Cardiac septum (tissue), 1 donor: ENCODE results near the gene SPAST. TPM values are rescaled to one million over a fixed set of nuclear protein-coding genes. Genes with fewer than 3 reads are reported as not detected.
A peak's percentile ranks its signal among the peaks of the same experiment; 100 is the strongest.
"Not testable (repeated sequence)": the region's sequence is repeated elsewhere in the genome, so short reads cannot be mapped to it uniquely, and the experiment has no call there.

Experiments
- DNase-seq: peaks from one replicate; pipeline ENCODE4 v3.0.0-alpha.2; 2020; ENCODE audit warnings: low spot score
- intact Hi-C: fragments of 100-400 bp; cut with DNase I; formaldehyde crosslinking; loops from one replicate; pipeline ENCODE4 v1.14.0; 2022
- long read RNA-seq: library from polyadenylated mRNA; unstranded; transcript quantifications from one replicate; pipeline ENCODE4 v2.0.0, GENCODE V29; 2021
- total RNA-seq: library from RNA; stranded (reverse); fragmentation: NEBNext Ultra II Directional; extraction: Animal tissue kit (Norgen Biotek cat#: 25700); gene quantifications from one replicate; pipeline ENCODE4 v1.2.1, GENCODE V29; 2021
- donor health status: DM: no; HTN: no; CAD: no.

SPAST gene, protein sequence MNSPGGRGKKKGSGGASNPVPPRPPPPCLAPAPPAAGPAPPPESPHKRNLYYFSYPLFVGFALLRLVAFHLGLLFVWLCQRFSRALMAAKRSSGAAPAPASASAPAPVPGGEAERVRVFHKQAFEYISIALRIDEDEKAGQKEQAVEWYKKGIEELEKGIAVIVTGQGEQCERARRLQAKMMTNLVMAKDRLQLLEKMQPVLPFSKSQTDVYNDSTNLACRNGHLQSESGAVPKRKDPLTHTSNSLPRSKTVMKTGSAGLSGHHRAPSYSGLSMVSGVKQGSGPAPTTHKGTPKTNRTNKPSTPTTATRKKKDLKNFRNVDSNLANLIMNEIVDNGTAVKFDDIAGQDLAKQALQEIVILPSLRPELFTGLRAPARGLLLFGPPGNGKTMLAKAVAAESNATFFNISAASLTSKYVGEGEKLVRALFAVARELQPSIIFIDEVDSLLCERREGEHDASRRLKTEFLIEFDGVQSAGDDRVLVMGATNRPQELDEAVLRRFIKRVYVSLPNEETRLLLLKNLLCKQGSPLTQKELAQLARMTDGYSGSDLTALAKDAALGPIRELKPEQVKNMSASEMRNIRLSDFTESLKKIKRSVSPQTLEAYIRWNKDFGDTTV
- 8.1 TPM for total RNA-seq
- long read RNA-seq, full-length matches to known transcripts, result 9 of 14 reads
- long read RNA-seq, partial matches to known transcripts, result 0 of 14 reads
- long read RNA-seq, other reads (novel, unspliced or antisense), result 5 of 14 reads

- DNase-seq, result peak; percentile 98
- intact Hi-C loops, result loop anchor here (1.0 to 2.0 kb wide), 3 partner anchors 25 to 102 kb away; partner anchors contain the start of genes DPY30 and SLC30A6
Measured at GRCh38 chr2:32063310-32064020, at the start of gene SPAST. Gene SPAST (plus strand): TSS chr2:32063556. CDS start chr2:32063832, 276 bp downstream.

DNA sequence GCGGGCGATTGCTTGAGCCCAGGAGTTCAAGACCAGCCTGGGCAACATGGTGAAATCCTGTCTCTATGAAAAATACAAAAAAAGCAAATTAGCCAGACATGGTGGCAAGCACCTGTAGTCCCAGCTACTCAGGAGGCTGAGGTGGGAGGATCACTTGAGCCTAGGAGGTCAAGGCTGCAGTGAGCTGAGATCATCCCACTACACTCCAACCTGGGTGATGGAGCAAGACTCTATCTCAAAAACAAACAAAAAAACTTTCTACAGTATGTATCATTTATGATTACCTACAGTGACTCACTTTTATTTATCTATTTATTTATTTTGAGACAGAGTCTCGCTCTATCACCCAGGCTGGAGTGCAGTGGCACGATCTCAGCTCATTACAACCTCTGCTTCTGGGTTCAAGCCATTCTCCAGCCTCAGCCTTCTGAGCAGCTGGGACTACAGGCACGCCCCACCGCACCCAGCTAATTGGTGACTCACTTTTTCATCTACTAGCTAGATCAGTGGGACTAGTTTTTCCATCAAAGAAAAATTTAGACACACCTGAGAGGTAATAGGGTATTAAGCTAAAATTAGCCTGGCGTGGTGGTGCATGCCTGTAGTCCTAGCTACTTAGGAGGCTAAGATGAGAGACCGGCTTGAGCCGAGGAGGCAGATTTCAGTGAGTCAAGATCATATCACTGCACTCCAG lies 44.4 kb upstream of the SPAST start:
- intact Hi-C loops, DNase-seq: not testable (repeated sequence)

- DNase-seq, intact Hi-C loops: not testable (repeated sequence)
Measured at GRCh38 chr2:32034198-32034887, 29.0 kb upstream of the SPAST start.

- intact Hi-C loops, result loop anchor here (2.0 kb wide), 1 partner anchor 23 kb away; the partner anchor contains the start of gene SPAST
- DNase-seq, result peak; percentile 97
Measured at GRCh38 chr2:32039447-32040219, 23.7 kb upstream of the SPAST start, which contains the start of gene DPY30. Gene DPY30 (minus strand): TSS chr2:32039805. CDS start chr2:32039456, 349 bp downstream.

GRCh38 chr2:32043561-32043960 lies 19.8 kb upstream of the SPAST start:
- intact Hi-C loops, result no loop called here
- no peak for DNase-seq

DNA sequence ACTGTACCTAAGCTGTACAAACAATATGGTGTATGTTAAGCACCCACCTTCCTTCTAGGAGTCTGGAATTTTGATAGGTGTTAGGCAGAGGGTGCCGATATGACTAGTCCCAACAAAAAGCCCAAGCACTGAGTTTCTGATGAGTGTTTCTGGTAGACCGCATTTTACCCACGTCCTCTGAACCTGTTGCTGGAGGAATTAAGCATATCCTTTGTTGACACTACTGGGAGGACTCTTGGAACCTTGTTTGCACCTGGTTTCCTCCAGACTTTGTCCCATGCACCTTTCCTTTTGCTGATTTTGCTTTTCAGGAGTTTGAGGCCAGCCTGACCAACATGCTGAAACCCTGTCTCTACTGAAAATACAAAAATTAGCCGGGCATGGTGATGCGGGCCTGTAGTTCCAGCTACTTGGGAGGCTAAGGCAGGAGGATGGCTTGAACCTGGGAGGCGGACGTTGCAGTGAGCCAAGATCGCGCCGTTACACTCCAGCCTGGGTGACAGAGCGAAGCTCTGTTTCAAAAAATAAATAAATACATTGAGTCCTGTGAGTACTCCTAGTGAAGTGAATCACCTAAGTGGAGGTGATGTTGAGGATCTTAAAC lies 11.4 kb upstream of the SPAST start:
- intact Hi-C loops, result no loop called here
- DNase-seq, result no peak

GRCh38 chr2:32054583-32054982 lies 8.8 kb upstream of the SPAST start:
- DNase-seq, intact Hi-C loops: not testable (repeated sequence)

- intact Hi-C loops, result no loop called here
- no peak for DNase-seq
Measured at GRCh38 chr2:32058130-32058529, 5.2 kb upstream of the SPAST start.

- DNase-seq, result no peak
- intact Hi-C loops, result no loop called here
Measured at GRCh38 chr2:32060266-32060665, 3.1 kb upstream of the SPAST start.

GRCh38 chr2:32061430-32061829 lies 1.9 kb upstream of the SPAST start:
- intact Hi-C loops, result no loop called here
- DNase-seq, result no peak

- intact Hi-C loops, result loop anchor here (2.0 kb wide), 1 partner anchor 23 kb away; the partner anchor contains the start of gene DPY30
- no peak for DNase-seq
Measured at GRCh38 chr2:32061973-32062861, 1.1 kb upstream of the SPAST start.

DNA sequence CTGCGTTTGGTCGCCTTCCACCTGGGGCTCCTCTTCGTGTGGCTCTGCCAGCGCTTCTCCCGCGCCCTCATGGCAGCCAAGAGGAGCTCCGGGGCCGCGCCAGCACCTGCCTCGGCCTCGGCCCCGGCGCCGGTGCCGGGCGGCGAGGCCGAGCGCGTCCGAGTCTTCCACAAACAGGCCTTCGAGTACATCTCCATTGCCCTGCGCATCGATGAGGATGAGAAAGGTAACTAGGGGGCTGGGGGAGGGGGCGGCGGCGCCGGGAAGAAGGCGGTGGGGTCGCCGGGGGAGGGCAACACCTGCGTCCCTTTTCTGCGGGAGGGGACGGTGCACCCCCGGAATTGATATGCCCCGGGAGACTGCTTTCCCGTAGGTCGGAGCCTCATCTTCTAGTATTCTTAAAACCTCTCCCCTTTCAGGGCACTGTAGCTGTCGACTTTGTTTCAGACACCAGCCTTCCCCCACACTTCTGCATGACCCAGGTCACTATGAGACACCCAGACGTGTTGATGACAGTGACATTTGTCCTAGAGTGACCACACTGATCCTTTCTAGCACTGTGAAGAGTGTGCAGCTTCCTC lies 755 bp downstream of the SPAST start:
- intact Hi-C loops, result no loop called here
- no peak for DNase-seq

- intact Hi-C loops, result no loop called here
- no peak for DNase-seq
Measured at GRCh38 chr2:32064713-32065112, 1.4 kb downstream of the SPAST start.

- intact Hi-C loops, result no loop called here
- no peak for DNase-seq
Measured at GRCh38 chr2:32067549-32067948, 4.2 kb downstream of the SPAST start.

DNA sequence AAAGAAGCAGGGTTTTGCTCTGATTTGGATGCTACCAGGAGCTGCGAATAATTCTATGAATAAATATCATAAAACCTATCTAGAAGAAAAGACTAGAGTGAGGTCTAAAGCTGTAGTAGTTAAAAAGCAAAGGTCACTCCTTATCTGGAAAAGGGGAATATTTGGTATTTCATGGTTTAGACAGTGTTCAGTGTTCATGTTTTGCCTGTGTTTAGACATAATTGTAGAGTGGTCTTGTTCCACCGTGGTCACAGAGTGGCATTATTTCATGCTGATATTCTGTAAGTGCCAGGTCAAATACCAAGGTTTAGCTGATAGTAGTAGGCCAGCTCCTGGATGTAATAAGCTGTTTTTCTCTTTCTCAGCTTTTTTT lies 10.8 kb downstream of the SPAST start:
- intact Hi-C loops, result no loop called here
- no peak for DNase-seq

GRCh38 chr2:32095671-32096070 lies 32.3 kb downstream of the SPAST start:
- no peak for DNase-seq
- intact Hi-C loops, result no loop called here
